Skeletal muscle satellite cell (primary cell): Measurements from ENCODE around the gene HOXC11.

Experiments
- H3K27me3 ChIP-seq: 2 replicates; pipeline ENCODE4 v1.7.0; 2013; ENCODE audit warnings: low read length; ENCODE audit not compliant: control insufficient read depth, insufficient read depth
- H3K36me3 ChIP-seq: 2 replicates; pipeline ENCODE4 v1.7.0; 2013; ENCODE audit warnings: mild to moderate bottlenecking, control low read depth, low read length; ENCODE audit not compliant: insufficient read depth
- H3K4me1 ChIP-seq: 2 replicates; pipeline ENCODE4 v1.7.0; 2013; ENCODE audit warnings: low read length; ENCODE audit not compliant: control insufficient read depth, insufficient read depth
- H3K4me2 ChIP-seq: 2 replicates; pipeline ENCODE4 v1.7.0; 2013; ENCODE audit warnings: mild to moderate bottlenecking, low read length
- H3K4me3 ChIP-seq: 2 replicates; pipeline ENCODE4 v1.7.0; 2013; ENCODE audit warnings: low read length
- H3K9ac ChIP-seq: 2 replicates; pipeline ENCODE4 v1.7.0; 2013; ENCODE audit warnings: mild to moderate bottlenecking, low read depth, low read length, moderate library complexity
- H3K9me3 ChIP-seq: replicated peaks from 2 replicates; pipeline ENCODE4 v1.7.0; 2013; ENCODE audit warnings: mild to moderate bottlenecking, control low read depth, low read length

The HOXC11 gene

DNA sequence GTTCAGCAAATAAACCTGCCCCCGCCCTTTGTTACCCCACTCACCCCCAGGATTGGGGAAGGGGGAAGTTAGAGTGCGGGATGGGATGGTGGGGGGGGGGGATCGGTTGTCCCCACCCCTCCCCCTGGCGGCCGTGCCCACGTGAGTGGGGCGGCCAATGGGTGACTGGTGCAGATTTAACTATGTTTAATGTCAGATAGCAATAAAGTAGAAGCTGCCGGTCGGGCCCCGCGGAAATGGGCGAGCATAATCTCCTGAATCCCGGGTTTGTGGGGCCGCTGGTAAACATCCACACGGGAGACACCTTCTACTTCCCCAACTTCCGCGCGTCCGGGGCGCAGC, 18.3 kb upstream of the HOXC11 start, which contains the start of gene HOXC12:
TSS of gene HOXC12 (plus strand) at position 210 of the 342 bp plus-strand sequence. CDS start at position 237, 27 bp downstream.
- Histone ChIP-seq H3K36me3 (no peaks in the 10 kb centered on the region), H3K4me1 (peaks cover 13% of the 10 kb centered on the region), H3K4me2 (peak within 1 kb of the TSS; percentile 96), H3K9ac (peak within 1 kb of the TSS; percentile 80), H3K4me3 (peak within 1 kb of the TSS; percentile 83), H3K9me3 (no peaks in the 10 kb centered on the region), H3K27me3 (peaks cover 18% of the 10 kb centered on the region)

GRCh38 chr12:53955036-53955775, 17.7 kb upstream of the HOXC11 start:
- H3K36me3 ChIP-seq: no peaks in the 10 kb centered on the region
- peak overlapping the region; percentile 96 for H3K4me2 ChIP-seq
- peaks cover 18% of the 10 kb centered on the region for H3K4me1 ChIP-seq
- peak overlapping the region; percentile 83 for H3K4me3 ChIP-seq
- peaks cover 17% of the 10 kb centered on the region for H3K27me3 ChIP-seq
- H3K9ac ChIP-seq: peak overlapping the region; percentile 80
- no peaks in the 10 kb centered on the region for H3K9me3 ChIP-seq

GRCh38 chr12:53955776-53956250, 17.1 kb upstream of the HOXC11 start:
- peak overlapping the region; percentile 80 for H3K9ac ChIP-seq
- H3K9me3 ChIP-seq: no peaks in the 10 kb centered on the region
- H3K36me3 ChIP-seq: no peaks in the 10 kb centered on the region
- peaks cover 22% of the 10 kb centered on the region for H3K4me1 ChIP-seq
- H3K4me3 ChIP-seq: peak overlapping the region; percentile 83
- H3K27me3 ChIP-seq: peaks cover 11% of the 10 kb centered on the region
- peak overlapping the region; percentile 96 for H3K4me2 ChIP-seq

GRCh38 chr12:53956251-53956887, 16.6 kb upstream of the HOXC11 start:
- peak overlapping the region; percentile 83 for H3K4me3 ChIP-seq
- peak overlapping the region; percentile 96 for H3K4me2 ChIP-seq
- peak overlapping the region; percentile 80 for H3K9ac ChIP-seq
- H3K27me3 ChIP-seq: peaks cover 6% of the 10 kb centered on the region
- H3K36me3 ChIP-seq: no peaks in the 10 kb centered on the region
- H3K9me3 ChIP-seq: no peaks in the 10 kb centered on the region
- H3K4me1 ChIP-seq: peaks cover 22% of the 10 kb centered on the region

DNA sequence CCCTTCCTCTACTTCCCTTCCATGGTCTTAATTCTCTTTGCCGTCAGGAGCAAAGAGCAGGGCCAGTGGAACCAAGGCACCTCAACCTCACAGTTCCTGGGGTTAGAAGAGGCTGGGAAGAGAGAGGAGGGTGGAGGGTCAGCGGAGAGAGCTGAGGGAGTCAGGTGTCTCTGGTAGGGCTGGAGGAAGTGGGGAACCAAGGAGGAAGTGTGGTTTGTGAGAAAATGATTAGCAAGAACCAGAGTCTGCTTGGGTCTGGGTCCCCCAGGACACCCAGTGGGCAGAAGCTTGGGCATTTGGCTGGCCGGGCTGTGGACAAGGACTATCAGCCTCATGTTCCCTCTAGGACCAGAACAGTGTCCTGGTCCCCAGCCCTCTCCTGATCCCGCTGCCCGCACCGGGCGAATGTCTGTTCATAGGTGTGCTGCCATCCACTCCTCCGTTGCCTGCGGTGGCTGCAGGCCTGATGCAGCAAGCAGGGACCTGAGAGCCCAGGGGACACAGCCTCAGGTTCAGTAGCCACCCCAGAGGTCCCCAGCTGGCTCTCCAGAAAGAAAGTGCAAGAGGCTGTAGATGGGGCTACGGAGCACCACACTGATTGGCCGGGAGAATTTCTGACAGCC, 15.9 kb upstream of the HOXC11 start:
- Histone ChIP-seq H3K4me3 (no peak overlapping the region), H3K9me3 (no peaks in the 10 kb centered on the region), H3K4me2 (peak overlapping the region; percentile 96), H3K36me3 (no peaks in the 10 kb centered on the region), H3K4me1 (peaks cover 27% of the 10 kb centered on the region), H3K27me3 (peaks cover 3% of the 10 kb centered on the region), H3K9ac (peak overlapping the region; percentile 80)

DNA sequence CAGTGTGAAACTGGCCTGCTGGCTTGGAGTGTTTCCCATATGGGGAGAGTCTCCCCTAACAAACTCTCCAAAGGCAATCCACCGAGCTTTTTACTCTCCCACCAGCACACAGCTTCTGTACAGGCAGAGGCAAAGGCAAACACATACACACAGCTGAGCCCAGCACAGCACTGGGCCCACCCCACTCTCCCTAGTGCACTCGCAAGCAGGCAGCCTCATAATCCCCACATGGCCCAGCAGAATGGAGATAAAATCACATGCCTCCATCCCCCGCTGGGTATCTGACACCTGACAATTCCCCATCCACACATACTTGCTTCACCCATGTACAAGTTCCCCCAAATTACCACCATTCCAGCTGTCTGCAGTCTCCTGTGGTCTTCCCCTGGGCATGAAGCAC, 14.8 kb upstream of the HOXC11 start:
- H3K4me3 ChIP-seq: no peak overlapping the region
- H3K4me2 ChIP-seq: no peak overlapping the region
- H3K9ac ChIP-seq: no peak overlapping the region
- H3K36me3 ChIP-seq: no peaks in the 10 kb centered on the region
- no peaks in the 10 kb centered on the region for H3K27me3 ChIP-seq
- H3K9me3 ChIP-seq: no peaks in the 10 kb centered on the region
- peaks cover 32% of the 10 kb centered on the region for H3K4me1 ChIP-seq

DNA sequence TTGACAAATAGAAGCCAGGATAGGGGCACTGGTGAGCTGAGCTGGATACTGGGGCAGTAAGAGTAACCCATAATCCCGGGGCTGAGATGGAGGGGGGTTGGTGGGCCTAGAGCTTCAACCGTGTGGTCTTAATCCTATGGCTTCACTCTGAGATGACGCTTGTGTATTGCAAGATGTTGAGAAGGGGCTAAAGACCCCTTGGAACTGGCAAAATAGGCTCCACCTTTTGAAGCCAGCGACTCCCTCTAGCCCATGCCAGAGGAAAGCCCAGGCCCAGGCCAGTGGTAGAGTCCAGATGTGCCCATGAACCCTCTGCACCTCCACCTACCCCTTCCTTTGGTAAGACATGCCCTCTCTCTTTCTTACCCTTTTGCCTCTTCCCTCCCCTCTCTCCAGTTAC, 13.6 kb upstream of the HOXC11 start:
- H3K9me3 ChIP-seq: no peaks in the 10 kb centered on the region
- H3K36me3 ChIP-seq: no peaks in the 10 kb centered on the region
- no peak overlapping the region for H3K4me3 ChIP-seq
- H3K9ac ChIP-seq: no peak overlapping the region
- no peak overlapping the region for H3K4me2 ChIP-seq
- H3K27me3 ChIP-seq: no peaks in the 10 kb centered on the region
- peaks cover 40% of the 10 kb centered on the region for H3K4me1 ChIP-seq

GRCh38 chr12:53960187-53961024, 12.5 kb upstream of the HOXC11 start:
- Histone ChIP-seq H3K4me3 (peak overlapping the region; percentile 62), H3K27me3 (no peaks in the 10 kb centered on the region), H3K9me3 (no peaks in the 10 kb centered on the region)

DNA sequence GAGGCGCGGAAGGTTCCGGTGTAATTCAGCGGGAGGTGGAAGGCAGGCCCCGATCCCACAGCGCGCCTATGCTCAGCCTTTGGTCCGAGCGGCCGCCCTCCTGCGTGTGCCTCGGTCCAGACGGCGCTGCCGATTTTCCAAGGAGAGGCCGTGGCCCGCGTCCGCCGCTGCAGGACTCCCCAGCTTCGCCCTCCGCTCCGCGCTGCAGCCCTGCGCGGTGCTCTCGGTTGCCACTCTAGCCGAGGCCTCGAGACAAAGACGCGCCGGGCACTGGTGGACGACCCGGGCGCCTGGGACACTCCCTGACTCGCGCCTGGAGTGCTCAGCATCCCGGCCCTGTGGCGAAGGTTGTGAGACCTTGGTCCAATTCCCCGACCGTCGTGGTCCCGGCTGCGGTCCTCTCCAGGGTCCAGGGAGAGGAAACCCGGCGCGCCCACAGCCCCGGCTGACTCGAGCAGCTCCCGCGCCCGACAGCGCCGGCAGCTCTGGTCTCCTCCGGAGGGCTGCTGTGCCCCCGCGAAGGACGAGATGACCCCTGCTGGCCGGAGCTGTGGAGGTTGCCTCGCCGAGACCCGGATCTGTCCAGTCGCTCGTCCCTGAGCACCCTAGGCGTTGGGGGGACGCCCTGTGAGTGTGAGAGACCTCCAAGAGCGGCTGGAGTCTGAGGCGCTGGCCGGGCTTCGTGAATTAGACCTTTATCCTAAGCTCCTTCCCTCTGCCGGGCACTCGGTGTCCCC, 11.7 kb upstream of the HOXC11 start:
- peak overlapping the region; percentile 70 for H3K9ac ChIP-seq
- peak overlapping the region; percentile 62 for H3K4me3 ChIP-seq
- no peaks in the 10 kb centered on the region for H3K36me3 ChIP-seq
- peaks cover 48% of the 10 kb centered on the region for H3K4me1 ChIP-seq
- peak overlapping the region; percentile 68 for H3K4me2 ChIP-seq
- H3K9me3 ChIP-seq: no peaks in the 10 kb centered on the region
- no peaks in the 10 kb centered on the region for H3K27me3 ChIP-seq

More at GRCh38 chr12:53960187-53961024, 12.5 kb upstream of the HOXC11 start:
- Histone ChIP-seq H3K4me2 (peak overlapping the region; percentile 68), H3K36me3 (no peaks in the 10 kb centered on the region), H3K9ac (peak overlapping the region; percentile 70), H3K4me1 (peaks cover 47% of the 10 kb centered on the region)

GRCh38 chr12:53963005-53963404, 9.9 kb upstream of the HOXC11 start:
- no peaks in the 10 kb centered on the region for H3K27me3 ChIP-seq
- peaks cover 40% of the 10 kb centered on the region for H3K4me1 ChIP-seq
- peak overlapping the region; percentile 96 for H3K9ac ChIP-seq
- H3K9me3 ChIP-seq: no peaks in the 10 kb centered on the region
- peak overlapping the region; percentile 79 for H3K4me2 ChIP-seq
- no peaks in the 10 kb centered on the region for H3K36me3 ChIP-seq
- H3K4me3 ChIP-seq: peak overlapping the region; percentile 87
